Testis (tissue), 3 donors: ENCODE results near the gene AKAP10. TPM values are rescaled to one million over a fixed set of nuclear protein-coding genes. Genes with fewer than 3 reads are reported as not detected.
"Not testable (repeated sequence)": the region's sequence is repeated elsewhere in the genome, so short reads cannot be mapped to it uniquely, and the experiment has no call there.

Experiments
- DNase-seq: peaks from one replicate; pipeline ENCODE4 v3.0.0-alpha.2; 2019
- H3K27ac ChIP-seq, 2 donors: fragments of 200-600 bp; sonication (generic); one replicate each; pipeline ENCODE4 v1.5.1; 2019
- H3K27me3 ChIP-seq: fragments of 200-600 bp; sonication (generic); one replicate; pipeline ENCODE4 v1.5.1; 2019
- H3K36me3 ChIP-seq: fragments of 200-600 bp; sonication (generic); one replicate; pipeline ENCODE4 v1.5.1; 2017; ENCODE audit warnings: low read depth; ENCODE audit errors: missing control alignments
- H3K4me1 ChIP-seq: fragments of 200-600 bp; sonication (generic); one replicate; pipeline ENCODE4 v1.5.1; 2019
- H3K4me3 ChIP-seq, 2 donors: fragments of 200-600 bp; sonication (generic); one replicate each; pipeline ENCODE4 v1.5.1; 2017 to 2019
- H3K9me3 ChIP-seq: fragments of 200-600 bp; sonication (generic); one replicate; pipeline ENCODE4 v1.5.1; 2017
- POLR2A ChIP-seq: fragments of 450-650 bp; IDR thresholded peaks from one replicate; pipeline ENCODE4 v1.6.1; 2017; ENCODE audit warnings: antibody characterized with exemption, mild to moderate bottlenecking, moderate library complexity
- WGBS, 2 donors: methylation state at CpG; one replicate each; pipeline ENCODE4 v1.1.5; 2018; 5-methylcytosine and 5-hydroxymethylcytosine counted together
- intact Hi-C: fragments of 100-400 bp; cut with DNase I; formaldehyde crosslinking; loops from one replicate; pipeline ENCODE4 v1.15.1; 2023; ENCODE audit warnings: low total_unique reads
- polyA plus RNA-seq: library from polyadenylated mRNA; stranded (reverse); fragments of 350-450 nt; fragmentation: Illumina TruSeq; extraction: RNeasy Lipid Tissue Mini Kit (QIAGEN cat#74804); gene quantifications from one replicate; pipeline ENCODE4 v1.2.3, GENCODE V29; 2014; ENCODE audit warnings: low read depth, low replicate concordance; ENCODE audit not compliant: insufficient read depth
- total RNA-seq, 2 donors: library from RNA; depleted of rRNA; stranded (reverse); fragments of >200 nt; gene quantifications; one replicate each; pipeline ENCODE4 v1.2.3, GENCODE V29; 2016
- TF ChIP-seq, protein P1 (sequence below), 3 experiments: fragments of 450-650 bp in 2 of 3; fragments of 200-600 bp in 1 of 3; sonication (generic) in 1 of 3; IDR thresholded peaks; one replicate each; pipeline ENCODE4 v1.5.1; 2016 to 2019; ENCODE audit warnings: antibody characterized with exemption in 3 of 3, mild to moderate bottlenecking in 2 of 3, moderate library complexity in 1 of 3

Gene AKAP10
- total and polyA plus RNA-seq, 3 donors from 2014 or later, result 36.0 to 40.0 (median 38.4) TPM

DNA sequence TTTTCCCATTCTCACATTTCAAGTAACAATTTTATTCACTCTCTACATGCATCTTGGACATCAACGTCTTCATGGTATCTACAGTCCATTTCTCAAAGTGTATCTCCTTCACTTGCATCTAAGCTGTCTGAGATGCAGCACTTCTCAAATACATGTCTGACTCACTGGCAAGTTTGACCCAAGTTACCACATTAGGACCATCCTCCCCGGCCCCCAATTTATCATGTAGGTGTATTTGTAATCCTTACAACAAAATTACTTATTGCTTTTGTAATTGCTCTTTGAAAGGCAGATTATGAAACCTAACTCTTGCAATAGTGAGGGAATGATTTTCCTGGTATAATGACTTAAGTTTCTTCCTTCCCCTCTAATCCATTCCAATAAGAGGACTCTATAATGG is 80.9 kb downstream of the AKAP10 start:
- Histone ChIP-seq H3K4me1 (no peaks in the 10 kb centered on the region), H3K27ac (no peak overlapping the region), H3K27me3 (no peaks in the 10 kb centered on the region), H3K4me3 (no peak overlapping the region), H3K9me3 (no peaks in the 10 kb centered on the region), H3K36me3 (no peaks in the 10 kb centered on the region)
- intact Hi-C loops, result no loop called here
- TF ChIP-seq, protein P1, sequence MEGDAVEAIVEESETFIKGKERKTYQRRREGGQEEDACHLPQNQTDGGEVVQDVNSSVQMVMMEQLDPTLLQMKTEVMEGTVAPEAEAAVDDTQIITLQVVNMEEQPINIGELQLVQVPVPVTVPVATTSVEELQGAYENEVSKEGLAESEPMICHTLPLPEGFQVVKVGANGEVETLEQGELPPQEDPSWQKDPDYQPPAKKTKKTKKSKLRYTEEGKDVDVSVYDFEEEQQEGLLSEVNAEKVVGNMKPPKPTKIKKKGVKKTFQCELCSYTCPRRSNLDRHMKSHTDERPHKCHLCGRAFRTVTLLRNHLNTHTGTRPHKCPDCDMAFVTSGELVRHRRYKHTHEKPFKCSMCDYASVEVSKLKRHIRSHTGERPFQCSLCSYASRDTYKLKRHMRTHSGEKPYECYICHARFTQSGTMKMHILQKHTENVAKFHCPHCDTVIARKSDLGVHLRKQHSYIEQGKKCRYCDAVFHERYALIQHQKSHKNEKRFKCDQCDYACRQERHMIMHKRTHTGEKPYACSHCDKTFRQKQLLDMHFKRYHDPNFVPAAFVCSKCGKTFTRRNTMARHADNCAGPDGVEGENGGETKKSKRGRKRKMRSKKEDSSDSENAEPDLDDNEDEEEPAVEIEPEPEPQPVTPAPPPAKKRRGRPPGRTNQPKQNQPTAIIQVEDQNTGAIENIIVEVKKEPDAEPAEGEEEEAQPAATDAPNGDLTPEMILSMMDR (IDR thresholded peaks at IDR 0.05), result no peak
- no peak for TF ChIP-seq POLR2A
- DNase-seq, result no peak
- WGBS, 2 donors, result 83 to 88% methylated on average over 2 of the region's 2 CpGs

DNA sequence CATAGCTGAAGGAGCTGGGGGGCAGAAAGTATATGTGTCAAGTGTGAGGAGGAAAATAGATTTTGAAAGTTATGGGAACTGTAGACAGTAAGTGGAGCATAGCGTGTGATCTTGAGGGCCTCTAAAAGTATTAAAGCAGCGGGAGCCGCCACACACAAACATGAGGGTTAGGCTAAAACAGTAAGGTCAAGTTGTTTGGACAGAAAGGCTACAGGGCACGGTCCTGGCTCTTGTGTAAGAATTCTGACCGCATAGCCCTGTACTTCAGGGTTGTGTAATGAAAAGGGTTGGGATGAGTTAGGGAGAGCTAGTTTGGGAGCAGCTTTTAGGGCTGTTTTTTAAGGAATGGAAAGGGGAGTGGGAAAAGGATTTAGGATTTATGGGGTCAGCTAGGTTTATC is 87.1 kb downstream of the AKAP10 start:
- DNase-seq, result not testable (repeated sequence)

DNA sequence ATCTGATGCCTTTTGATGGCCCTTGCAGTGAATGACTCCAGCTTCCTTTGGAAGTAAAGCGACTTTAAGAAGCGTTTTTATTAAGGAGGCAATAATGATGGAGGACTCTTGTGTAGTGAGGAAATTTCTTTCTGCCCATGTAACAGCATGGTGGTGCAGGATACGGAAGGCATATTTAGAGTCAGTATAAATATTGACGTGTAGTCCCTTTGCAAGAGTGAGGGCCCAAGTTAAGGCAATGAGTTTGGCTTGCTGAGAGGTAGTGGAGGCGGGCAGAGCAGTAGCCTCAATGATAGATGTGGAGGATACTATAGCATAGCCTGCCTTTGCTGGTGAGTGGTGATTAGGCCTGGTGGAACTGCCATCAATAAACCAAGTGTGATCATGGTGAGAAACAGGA is 87.6 kb downstream of the AKAP10 start:
- intact Hi-C loops, H3K36me3 ChIP-seq, DNase-seq, H3K27me3 ChIP-seq, H3K4me3 ChIP-seq, H3K27ac ChIP-seq, H3K9me3 ChIP-seq, H3K4me1 ChIP-seq: not testable (repeated sequence)
- 90 to 98% methylated on average over 5 of the region's 5 CpGs for WGBS, 2 donors

More for the DNA sequence above, 87.1 kb downstream of the AKAP10 start:
- H3K9me3 ChIP-seq, H3K36me3 ChIP-seq, H3K4me1 ChIP-seq, H3K4me3 ChIP-seq, H3K27me3 ChIP-seq, intact Hi-C loops, H3K27ac ChIP-seq: not testable (repeated sequence)
- 90 to 94% methylated on average over 5 of the region's 5 CpGs for WGBS, 2 donors

DNA sequence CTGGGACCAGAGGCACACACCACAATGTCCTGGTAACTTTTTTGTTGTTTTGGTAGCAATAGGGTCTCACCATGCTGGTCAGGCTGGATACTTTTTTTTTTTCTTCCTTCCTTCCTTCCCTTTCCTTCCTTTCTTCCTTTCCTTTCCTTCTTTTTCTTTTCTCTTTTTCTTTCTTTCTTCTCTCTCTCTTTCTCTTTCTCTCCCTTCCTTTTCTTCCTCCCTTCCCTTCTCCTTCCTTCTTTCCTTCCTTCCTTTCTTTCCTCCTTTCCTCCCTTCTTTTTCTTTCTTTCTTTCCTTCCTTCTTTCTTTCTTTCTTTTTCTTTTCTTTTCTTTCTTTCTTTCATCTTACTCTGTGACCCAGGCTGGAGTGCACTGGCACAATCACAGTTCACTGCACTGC is 91.5 kb downstream of the AKAP10 start:
- no peaks in the 10 kb centered on the region for H3K4me1 ChIP-seq
- intact Hi-C loops, result no loop called here

DNA sequence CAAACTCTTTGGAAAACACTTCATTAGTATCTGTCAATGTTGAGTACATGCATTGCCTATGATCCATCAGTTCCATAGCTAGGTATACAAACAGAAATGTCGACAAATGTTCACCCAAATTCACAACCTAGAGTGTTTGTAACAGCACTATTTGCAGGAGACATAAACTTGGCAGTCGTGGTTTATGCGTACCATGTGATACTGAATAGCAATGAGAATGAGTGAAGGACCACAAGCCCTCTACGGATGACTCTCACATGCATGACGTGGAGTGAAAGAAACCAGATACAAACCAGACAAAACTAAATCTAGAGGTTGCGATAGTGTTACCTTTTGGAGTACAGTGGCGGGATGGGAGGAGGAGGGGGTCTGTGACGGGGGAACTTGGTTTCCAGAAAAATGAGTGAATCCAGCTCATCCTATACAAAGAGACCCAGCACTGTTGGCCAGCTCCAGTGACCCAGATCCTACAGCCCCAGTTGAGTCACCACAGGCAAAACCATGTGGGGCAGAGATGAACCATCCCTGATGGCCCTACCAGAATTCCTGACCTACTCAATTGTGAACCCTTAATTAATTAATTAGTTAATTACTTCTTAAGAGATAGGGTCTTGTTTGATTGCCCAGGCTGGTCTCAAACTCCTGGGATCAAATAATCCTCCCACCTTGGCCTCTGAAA is 94.0 kb downstream of the AKAP10 start:
- Histone ChIP-seq H3K36me3 (no peaks in the 10 kb centered on the region), H3K27ac (no peak overlapping the region), H3K4me3 (no peak overlapping the region), H3K4me1 (no peaks in the 10 kb centered on the region), H3K27me3 (no peaks in the 10 kb centered on the region), H3K9me3 (no peaks in the 10 kb centered on the region)
- 52 to 72% methylated on average over 6 to 8 of the region's 8 CpGs for WGBS, 2 donors
- DNase-seq, result no peak
- TF ChIP-seq POLR2A, result no peak
- TF ChIP-seq, protein P1 (IDR thresholded peaks at IDR 0.05), result no peak
- intact Hi-C loops, result no loop called here

More for the DNA sequence above, 91.5 kb downstream of the AKAP10 start:
- Histone ChIP-seq H3K27ac (no peak overlapping the region), H3K9me3 (no peaks in the 10 kb centered on the region), H3K27me3 (no peaks in the 10 kb centered on the region), H3K36me3 (no peaks in the 10 kb centered on the region), H3K4me3 (no peak overlapping the region)
- TF ChIP-seq POLR2A, result no peak
- DNase-seq, result no peak

DNA sequence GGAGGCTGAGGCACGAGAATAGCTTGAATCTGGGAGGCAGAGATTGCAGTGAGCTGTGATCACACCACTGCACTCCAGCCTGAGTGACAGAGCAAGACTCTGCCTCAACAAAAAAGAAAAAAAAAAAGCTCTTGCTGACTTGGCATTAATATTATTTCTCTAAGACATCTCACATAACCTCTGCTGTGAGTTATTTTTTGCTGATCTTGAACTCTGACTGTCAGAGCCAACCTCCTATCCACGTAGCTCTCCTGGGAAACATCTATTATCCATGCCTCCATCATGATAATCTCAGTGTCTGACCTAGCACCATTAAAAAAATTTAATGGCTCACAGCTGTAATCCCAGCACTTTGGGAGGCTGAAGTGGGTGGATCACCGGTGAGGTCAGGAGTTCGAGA is 97.2 kb downstream of the AKAP10 start:
- Histone ChIP-seq H3K4me3 (no peak overlapping the region), H3K27me3 (no peaks in the 10 kb centered on the region), H3K36me3 (no peaks in the 10 kb centered on the region), H3K27ac (no peak overlapping the region), H3K9me3 (no peaks in the 10 kb centered on the region), H3K4me1 (no peaks in the 10 kb centered on the region)
- intact Hi-C loops, result no loop called here
- TF ChIP-seq, protein P1 (IDR thresholded peaks at IDR 0.05), result no peak
- TF ChIP-seq POLR2A, result no peak
- DNase-seq, result no peak
- WGBS, 2 donors, result 77 to 91% methylated on average over 4 of the region's 4 CpGs
